DND-41 (cell line): Measurements from ENCODE around the gene FBN3.

Experiments
- CTCF ChIP-seq: IDR thresholded peaks from 2 replicates; pipeline ENCODE4 v1.5.1; 2012; ENCODE audit warnings: borderline replicate concordance, low read length, moderate library complexity, mild to moderate bottlenecking; ENCODE audit not compliant: poor library complexity, severe bottlenecking; ENCODE audit errors: extremely low read depth
- EZH2 ChIP-seq: IDR thresholded peaks from 3 replicates; pipeline ENCODE4 v1.6.1; 2012; ENCODE audit warnings: borderline replicate concordance, low read depth, mild to moderate bottlenecking, moderate library complexity, low read length, inconsistent platforms; ENCODE audit not compliant: severe bottlenecking

GRCh38 chr19:8155318-8155717 lies 5.9 kb upstream of the FBN3 start:
- TF ChIP-seq CTCF: no peak
- no peak for TF ChIP-seq EZH2
